HG03457 (cell line): ENCODE measurements around the gene LEFTY2.
"Not testable (repeated sequence)": the region's sequence is repeated elsewhere in the genome, so short reads cannot be mapped to it uniquely, and the experiment has no call there.

Experiments
- ATAC-seq: cut with Tn5 transposase; IDR thresholded peaks from one replicate; pipeline ENCODE4 v1.9.1; 2021; ENCODE audit warnings: moderate number of reproducible peaks; ENCODE audit not compliant: unreplicated experiment

The LEFTY2 gene

GRCh38 chr1:225908013-225908640, 32.9 kb downstream of the LEFTY2 start:
- ATAC-seq = no peak

GRCh38 chr1:225907341-225907740, 33.7 kb downstream of the LEFTY2 start:
- no peak for ATAC-seq

GRCh38 chr1:225906467-225906866, 34.6 kb downstream of the LEFTY2 start:
- ATAC-seq = no peak

GRCh38 chr1:225903623-225904022, 37.4 kb downstream of the LEFTY2 start:
- no peak for ATAC-seq

GRCh38 chr1:225899044-225899925, 41.7 kb downstream of the LEFTY2 start:
- ATAC-seq = no peak

GRCh38 chr1:225897595-225898514, 43.2 kb downstream of the LEFTY2 start:
- ATAC-seq = no peak

- ATAC-seq = peak; percentile 100
These were observed 44.0 kb downstream of the LEFTY2 start for GRCh38 chr1:225896937-225897549.

GRCh38 chr1:225896494-225896893, 44.5 kb downstream of the LEFTY2 start:
- ATAC-seq = no peak

GRCh38 chr1:225892307-225892706, 48.7 kb downstream of the LEFTY2 start:
- ATAC-seq = no peak

- no peak for ATAC-seq
These were observed 49.6 kb downstream of the LEFTY2 start for GRCh38 chr1:225891229-225891972.

- ATAC-seq = no peak
These were observed 50.4 kb downstream of the LEFTY2 start for GRCh38 chr1:225890346-225891228.

GRCh38 chr1:225889743-225890142, 51.3 kb downstream of the LEFTY2 start:
- ATAC-seq = no peak

- ATAC-seq = no peak
These were observed 52.0 kb downstream of the LEFTY2 start, which contains the start of gene LEFTY1 for GRCh38 chr1:225888898-225889601. LEFTY1 (minus strand) TSS chr1:225889146; CDS start chr1:225889066, 80 bp downstream.

GRCh38 chr1:225888289-225888897, 52.6 kb downstream of the LEFTY2 start:
- ATAC-seq = no peak

- not testable (repeated sequence) for ATAC-seq
These were observed 53.3 kb downstream of the LEFTY2 start for GRCh38 chr1:225887554-225888288.

GRCh38 chr1:225887030-225887314, 54.0 kb downstream of the LEFTY2 start:
- no peak for ATAC-seq
